ENCODE results near the gene TFF3.

TFF3 gene

DNA sequence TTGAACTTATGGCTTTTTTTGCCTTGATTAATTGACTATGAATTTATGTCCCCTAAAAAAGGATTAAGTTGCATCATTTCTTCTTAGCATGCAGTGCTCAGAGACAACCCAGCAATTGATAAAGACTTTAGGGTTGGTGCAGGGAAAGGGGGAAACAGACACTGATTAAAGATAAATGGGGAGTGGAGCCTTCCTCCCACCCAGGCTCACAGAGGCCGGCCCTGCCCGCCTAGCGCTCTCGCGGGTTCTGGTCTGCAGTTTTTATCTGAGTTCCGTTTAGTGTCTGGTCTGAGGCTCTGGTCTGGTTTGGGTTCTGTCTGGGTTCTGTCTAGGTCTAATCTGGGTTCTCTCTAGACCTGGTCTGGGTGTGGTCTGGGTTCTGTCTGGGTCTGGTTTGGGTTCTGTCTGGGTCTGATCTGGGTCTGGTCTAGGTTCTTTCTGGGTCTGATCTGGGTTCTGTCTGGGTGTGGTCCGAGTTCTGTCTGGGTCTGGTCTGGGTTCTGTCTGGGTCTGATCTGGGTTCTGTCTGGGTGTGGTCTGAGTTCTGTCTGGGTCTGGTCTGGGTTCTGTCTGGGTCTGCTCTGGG is 48.1 kb downstream of the TFF3 start:
- DNase-seq (ENCODE audit: low read depth) = no peak

DNA sequence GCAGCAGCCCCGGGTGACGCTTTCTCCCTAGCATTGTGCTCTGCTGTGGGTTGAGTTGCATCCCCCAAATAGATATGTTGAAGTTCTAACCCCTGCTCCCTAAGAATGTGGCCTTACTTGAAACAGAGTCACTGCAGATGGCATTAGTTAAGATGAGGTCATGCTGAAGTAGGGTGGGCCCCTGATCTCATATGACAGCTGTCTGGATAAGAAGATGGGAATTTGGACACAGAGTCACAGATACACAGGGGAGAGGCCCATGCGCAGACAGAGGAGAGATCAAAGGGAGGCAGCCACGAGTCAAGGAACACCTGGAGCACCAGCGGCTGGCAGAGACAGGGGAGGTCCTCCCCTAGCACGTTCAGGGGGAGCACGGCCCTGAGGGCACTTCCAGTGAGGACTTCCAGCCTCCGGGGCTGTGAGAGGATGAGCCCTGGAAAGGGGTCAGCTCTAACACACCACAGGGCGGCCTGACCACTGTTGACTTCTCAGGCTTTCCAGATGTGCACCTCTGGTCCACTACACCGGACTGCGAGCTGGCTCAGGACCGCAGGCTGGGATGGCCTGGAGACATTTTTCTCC is 49.9 kb downstream of the TFF3 start:
- no peak for DNase-seq (ENCODE audit: low read depth)

DNA sequence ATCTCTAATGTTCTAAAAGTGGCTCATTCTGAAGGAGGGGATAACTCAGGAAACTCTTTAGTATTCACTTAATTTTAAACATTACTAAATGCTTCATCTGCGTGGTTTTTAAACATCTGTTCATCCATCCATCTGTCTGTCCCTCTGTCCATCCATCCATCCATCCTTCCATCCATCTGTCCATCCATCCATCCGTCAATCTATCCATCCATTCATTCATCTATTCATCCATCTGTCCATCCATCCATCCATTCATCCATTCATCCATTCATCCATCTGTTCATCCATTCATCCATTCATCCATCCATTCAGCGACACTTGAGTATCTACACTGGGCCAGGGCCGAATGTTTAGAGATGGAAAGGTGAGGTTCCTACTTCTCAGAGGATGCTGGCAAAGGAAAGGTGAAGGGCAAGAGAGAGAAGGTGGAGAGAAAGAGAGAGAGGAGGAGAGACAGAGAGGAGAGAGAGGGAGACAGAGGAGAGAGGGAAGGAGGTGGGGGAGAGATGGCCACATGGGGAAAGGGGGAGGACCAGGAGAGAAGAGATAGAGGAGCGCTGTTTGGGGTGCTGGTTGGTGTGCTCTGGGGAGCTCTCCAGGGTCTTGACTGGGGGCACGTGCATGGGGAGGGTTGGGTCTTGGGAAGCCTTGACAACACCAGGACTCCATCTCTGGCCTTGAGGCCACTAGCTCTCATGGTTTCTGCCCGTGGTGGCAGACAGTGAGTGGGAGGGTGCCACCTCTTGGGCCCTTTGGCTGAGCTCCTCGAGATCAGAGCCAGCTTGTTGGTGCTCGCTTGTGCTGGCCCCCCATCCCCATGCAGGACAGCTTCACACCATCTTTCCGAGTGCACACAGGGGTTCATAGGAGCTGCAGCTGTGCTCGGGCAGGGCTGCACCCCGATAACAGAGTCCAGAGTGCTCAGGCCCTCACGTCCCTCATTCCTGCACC is 50.7 kb downstream of the TFF3 start:
- no peak for DNase-seq (ENCODE audit: low read depth)

DNA sequence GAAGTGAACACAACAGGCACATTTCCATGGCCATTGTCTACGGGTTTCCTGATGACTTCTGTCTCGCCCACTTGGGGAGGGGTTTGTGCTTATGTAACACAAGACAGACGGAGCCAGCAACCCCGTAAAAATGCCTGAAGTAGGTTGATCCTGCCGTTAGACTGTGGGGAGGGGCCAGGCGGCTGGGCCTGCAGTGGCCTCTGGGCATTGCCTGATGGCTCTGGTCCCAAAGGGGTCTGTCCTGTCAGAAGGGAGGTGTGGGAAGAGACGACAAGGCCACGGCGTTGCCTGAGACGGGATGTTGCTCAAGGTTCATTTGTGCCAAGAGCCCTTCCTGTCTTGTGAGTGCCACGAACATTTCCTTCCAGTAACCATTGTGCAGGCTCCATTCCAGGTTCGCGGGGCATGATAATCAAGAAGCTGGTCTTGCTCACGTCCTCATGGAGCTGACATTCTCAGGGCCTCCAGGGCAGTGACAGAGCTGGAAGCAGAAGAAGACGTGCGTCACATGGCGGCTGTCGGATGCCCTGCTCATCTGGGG is 51.5 kb downstream of the TFF3 start:
- no peak for DNase-seq (ENCODE audit: low read depth)

DNA sequence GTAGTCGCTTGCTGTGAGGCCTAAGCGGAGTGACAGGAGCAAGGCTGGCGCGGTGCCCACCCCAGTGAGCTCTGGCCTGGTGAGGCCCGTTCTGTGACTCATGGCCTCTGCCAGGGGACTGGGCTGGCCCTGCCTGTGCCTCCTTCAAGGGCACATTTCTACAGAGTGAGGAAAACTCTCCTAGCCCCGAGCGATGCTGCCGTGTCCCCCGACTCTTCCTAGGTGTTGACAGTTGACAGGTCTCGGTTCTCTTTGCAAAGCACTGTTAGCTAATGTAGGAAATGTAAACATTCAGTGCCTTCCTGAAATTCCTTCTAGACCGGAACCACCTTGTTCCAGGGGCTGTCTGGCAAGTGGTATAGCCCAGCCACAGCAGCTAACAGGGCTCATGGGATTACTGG is 52.4 kb downstream of the TFF3 start:
- peak; percentile 9 for DNase-seq (ENCODE audit: low read depth)

DNA sequence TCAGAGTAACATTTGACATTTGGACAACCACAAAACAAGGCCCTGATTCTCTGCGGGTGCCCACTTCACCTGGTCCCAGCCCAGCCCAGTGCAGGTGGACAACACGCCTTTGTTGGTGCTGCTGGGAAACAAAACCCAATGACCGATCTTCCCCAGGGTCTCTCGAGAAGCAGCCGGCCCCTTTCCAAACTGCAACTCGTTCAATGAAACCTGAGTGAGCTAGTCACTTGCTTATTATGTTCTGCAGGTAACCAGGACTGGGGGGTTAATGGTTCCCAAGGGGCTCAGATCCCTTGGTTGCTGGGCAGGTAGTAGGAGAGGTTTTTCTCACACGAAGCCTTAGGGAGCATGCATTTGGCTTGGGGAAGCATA is 53.4 kb downstream of the TFF3 start:
- no peak for DNase-seq (ENCODE audit: low read depth)
